ENCODE data around the gene NPR2. TPM values are rescaled to one million over a fixed set of nuclear protein-coding genes. Genes with fewer than 3 reads are reported as not detected.

Gene NPR2
- total and polyA plus RNA-seq, 2 of the 13 experiments (the other 11 are each of a cell fraction or from before 2014, with no cell fraction given) = 7.4 to 9.4 TPM

GRCh38 chr9:35835766-35836165 lies 44.4 kb downstream of the NPR2 start (continued):
- TF ChIP-seq SIN3A (IDR thresholded peaks at IDR 0.05; ENCODE audit: borderline replicate concordance, low read depth, low read length) (no peak), RFXAP (CRISPR knock-in tag; IDR thresholded peaks at IDR 0.05; ENCODE audit: borderline replicate concordance) (no peak), HMG20A (CRISPR knock-in tag; IDR thresholded peaks at IDR 0.05; ENCODE audit: borderline replicate concordance) (no peak), MAX (IDR thresholded peaks at IDR 0.05) (peak; percentile 82), HES4 (CRISPR knock-in tag; IDR thresholded peaks at IDR 0.05; ENCODE audit: borderline replicate concordance) (0 out of 2 replicates have a peak, but pooled peaks have one; percentile 24), U2AF1 (optimal IDR thresholded peaks at IDR 0.05; ENCODE audit: low read depth, low read length) (no peak), EED (CRISPR knock-in tag; IDR thresholded peaks at IDR 0.05) (0 out of 2 replicates have a peak, but pooled peaks have one; percentile 34), NR2F1 (CRISPR knock-in tag; IDR thresholded peaks at IDR 0.05) (peak in 1 of 2 experiments; percentile 33; a peak in 1 of 4 replicates), ZBTB8A (CRISPR knock-in tag; IDR thresholded peaks at IDR 0.05; ENCODE audit: borderline replicate concordance, low read depth) (no peak), NR2C2 (CRISPR knock-in tag; IDR thresholded peaks at IDR 0.05; ENCODE audit: borderline replicate concordance) (peak; percentile 85), RBM39 (IDR thresholded peaks at IDR 0.05; ENCODE audit: low read depth, low read length, poor library complexity, severe bottlenecking) (no peak), THAP7 (CRISPR knock-in tag; IDR thresholded peaks at IDR 0.05) (no peak), HHEX (CRISPR knock-in tag; IDR thresholded peaks at IDR 0.05) (peak; percentile 50; the same call in 1 of the 2 replicates), ATF4 (CRISPR knock-in tag; IDR thresholded peaks at IDR 0.05) (peak in 1 of 2 experiments; percentile 41; a peak in 1 of 4 replicates), FOXA3 (CRISPR knock-in tag; IDR thresholded peaks at IDR 0.05) (peak; percentile 27; the same call in 1 of the 2 replicates), ZFY (CRISPR knock-in tag; IDR thresholded peaks at IDR 0.05) (0 out of 2 replicates have a peak, but pooled peaks have one; percentile 45), ELK4 (CRISPR knock-in tag; IDR thresholded peaks at IDR 0.05; ENCODE audit: borderline replicate concordance) (no peak), SETDB1 (CRISPR knock-in tag; IDR thresholded peaks at IDR 0.05; ENCODE audit: borderline replicate concordance) (no peak), RBM22 (optimal IDR thresholded peaks at IDR 0.05; ENCODE audit: low read length) (no peak)
